Left ventricle myocardium superior (tissue), 1 donor: ENCODE data around the gene FAM98A. TPM values are rescaled to one million over a fixed set of nuclear protein-coding genes. Genes with fewer than 3 reads are reported as not detected.

ENCODE experiments used
- ATAC-seq: fragments of 200-7000 bp; cut with Tn5 transposase; one replicate; pipeline ENCODE4 v1.9.1; 2020; ENCODE audit warnings: mild to moderate bottlenecking, moderate library complexity
- DNase-seq: peaks from one replicate; pipeline ENCODE4 v3.0.0-alpha.2; 2020
- intact Hi-C: fragments of 100-400 bp; cut with micrococcal nuclease; formaldehyde crosslinking; loops from one replicate; pipeline ENCODE4 v1.11.0; 2022
- long read RNA-seq: library from polyadenylated mRNA; unstranded; transcript quantifications from one replicate; pipeline ENCODE4 v2.0.0, GENCODE V29; 2021
- total RNA-seq: library from RNA; stranded (reverse); fragmentation: NEBNext Ultra II Directional; extraction: Animal tissue kit (Norgen Biotek cat#: 25700); gene quantifications from one replicate; pipeline ENCODE4 v1.2.1, GENCODE V29; 2021
- donor health status: DM: no; HTN: yes; CAD: no; lungs with severe emphysema.

FAM98A gene
- total RNA-seq = 72.0 TPM
- long read RNA-seq, transcript FAM98A-201 (8 exons, 2,816 nt) = major isoform, 8 of 17 reads
- long read RNA-seq, partial matches to known transcripts = 8 of 17 reads
- long read RNA-seq, other reads (novel, unspliced or antisense) = 1 of 17 reads

GRCh38 chr2:33599175-33599942 lies at the start of gene FAM98A:
Gene FAM98A, minus strand, starts transcription at chr2:33599299. Its CDS starts 78 bp downstream, at chr2:33599221.
- intact Hi-C loops = no loop called here
- peak; percentile 98 for ATAC-seq

GRCh38 chr2:33645861-33646260 lies 46.8 kb upstream of the FAM98A start:
- intact Hi-C loops = no loop called here
- ATAC-seq (no peak), DNase-seq (no peak)

More at GRCh38 chr2:33599175-33599942, at the start of gene FAM98A:
- DNase-seq = peak; percentile 100

GRCh38 chr2:33644215-33644614 lies 45.1 kb upstream of the FAM98A start:
- intact Hi-C loops = no loop called here
- DNase-seq = no peak
- ATAC-seq = no peak

- ATAC-seq (no peak), DNase-seq (no peak)
- intact Hi-C loops = no loop called here
Measured at GRCh38 chr2:33636001-33636400, 36.9 kb upstream of the FAM98A start.

- intact Hi-C loops = no loop called here
Measured at GRCh38 chr2:33634261-33634910, 35.3 kb upstream of the FAM98A start.

GRCh38 chr2:33633315-33633714 lies 34.2 kb upstream of the FAM98A start:
- no peak for DNase-seq
- intact Hi-C loops = no loop called here
- ATAC-seq = no peak

More at GRCh38 chr2:33634261-33634910, 35.3 kb upstream of the FAM98A start:
- ATAC-seq = no peak
- no peak for DNase-seq

GRCh38 chr2:33632831-33633230 lies 33.7 kb upstream of the FAM98A start:
- ATAC-seq (no peak), DNase-seq (no peak)
- intact Hi-C loops = no loop called here

GRCh38 chr2:33628031-33628827 lies 29.1 kb upstream of the FAM98A start:
- no peak for DNase-seq
- no peak for ATAC-seq
- intact Hi-C loops = no loop called here

- DNase-seq (no peak), ATAC-seq (no peak)
- intact Hi-C loops = no loop called here
Measured at GRCh38 chr2:33619028-33619427, 19.9 kb upstream of the FAM98A start.

GRCh38 chr2:33617989-33618388 lies 18.9 kb upstream of the FAM98A start:
- ATAC-seq = no peak
- no peak for DNase-seq
- intact Hi-C loops = no loop called here

GRCh38 chr2:33617401-33617800 lies 18.3 kb upstream of the FAM98A start:
- DNase-seq (no peak), ATAC-seq (no peak)
- intact Hi-C loops = no loop called here

GRCh38 chr2:33616873-33617272 lies 17.8 kb upstream of the FAM98A start:
- no peak for DNase-seq
- intact Hi-C loops = no loop called here
- no peak for ATAC-seq

- no peak for DNase-seq
- no peak for ATAC-seq
- intact Hi-C loops = no loop called here
Measured at GRCh38 chr2:33614190-33614589, 15.1 kb upstream of the FAM98A start.

GRCh38 chr2:33607905-33608304 lies 8.8 kb upstream of the FAM98A start:
- peak; percentile 81 for ATAC-seq
- intact Hi-C loops = no loop called here
- DNase-seq = no peak

GRCh38 chr2:33607251-33607721 lies 8.2 kb upstream of the FAM98A start:
- intact Hi-C loops = no loop called here
- DNase-seq (no peak), ATAC-seq (peak; percentile 25)

- DNase-seq (no peak), ATAC-seq (no peak)
- intact Hi-C loops = no loop called here
Measured at GRCh38 chr2:33606622-33607021, 7.5 kb upstream of the FAM98A start.

- intact Hi-C loops = no loop called here
- ATAC-seq = no peak
- DNase-seq = no peak
Measured at GRCh38 chr2:33606100-33606499, 7.0 kb upstream of the FAM98A start.

GRCh38 chr2:33605056-33605455 lies 6.0 kb upstream of the FAM98A start:
- intact Hi-C loops = no loop called here
- ATAC-seq (no peak), DNase-seq (no peak)

GRCh38 chr2:33603416-33603815 lies 4.3 kb upstream of the FAM98A start:
- no peak for DNase-seq
- intact Hi-C loops = no loop called here
- ATAC-seq = no peak
